HG03565 (cell line): ENCODE results near the gene PIERCE2.
"Not testable (repeated sequence)": the region's sequence is repeated elsewhere in the genome, so short reads cannot be mapped to it uniquely, and the experiment has no call there.

Experiments used
- ATAC-seq: cut with Tn5 transposase; IDR thresholded peaks from one replicate; pipeline ENCODE4 v1.9.1; 2021; ENCODE audit warnings: mild to moderate bottlenecking, moderate library complexity; ENCODE audit not compliant: unreplicated experiment

The PIERCE2 gene

GRCh38 chr15:55422089-55422488, 13.8 kb downstream of the PIERCE2 start:
- no peak for ATAC-seq

GRCh38 chr15:55434989-55435825, 26.9 kb downstream of the PIERCE2 start:
- ATAC-seq, result peak; percentile 46

- not testable (repeated sequence) for ATAC-seq
Measured at GRCh38 chr15:55443141-55443540, 34.8 kb downstream of the PIERCE2 start.

- not testable (repeated sequence) for ATAC-seq
Measured at GRCh38 chr15:55445936-55446335, 37.6 kb downstream of the PIERCE2 start.

GRCh38 chr15:55446379-55447029, 38.2 kb downstream of the PIERCE2 start:
- ATAC-seq, result not testable (repeated sequence)

GRCh38 chr15:55447030-55447394, 38.7 kb downstream of the PIERCE2 start:
- ATAC-seq, result not testable (repeated sequence)

- no peak for ATAC-seq
Measured at GRCh38 chr15:55457401-55458022, 49.2 kb downstream of the PIERCE2 start.

GRCh38 chr15:55461447-55461846, 53.2 kb downstream of the PIERCE2 start:
- no peak for ATAC-seq

GRCh38 chr15:55468321-55468720, 60.0 kb downstream of the PIERCE2 start:
- no peak for ATAC-seq
